ENCODE results near the gene SERPINE1. TPM values are rescaled to one million over a fixed set of nuclear protein-coding genes. Genes with fewer than 3 reads are reported as not detected.

Gene SERPINE1
- total RNA-seq, result 229 and 245 TPM in 2 replicates

DNA sequence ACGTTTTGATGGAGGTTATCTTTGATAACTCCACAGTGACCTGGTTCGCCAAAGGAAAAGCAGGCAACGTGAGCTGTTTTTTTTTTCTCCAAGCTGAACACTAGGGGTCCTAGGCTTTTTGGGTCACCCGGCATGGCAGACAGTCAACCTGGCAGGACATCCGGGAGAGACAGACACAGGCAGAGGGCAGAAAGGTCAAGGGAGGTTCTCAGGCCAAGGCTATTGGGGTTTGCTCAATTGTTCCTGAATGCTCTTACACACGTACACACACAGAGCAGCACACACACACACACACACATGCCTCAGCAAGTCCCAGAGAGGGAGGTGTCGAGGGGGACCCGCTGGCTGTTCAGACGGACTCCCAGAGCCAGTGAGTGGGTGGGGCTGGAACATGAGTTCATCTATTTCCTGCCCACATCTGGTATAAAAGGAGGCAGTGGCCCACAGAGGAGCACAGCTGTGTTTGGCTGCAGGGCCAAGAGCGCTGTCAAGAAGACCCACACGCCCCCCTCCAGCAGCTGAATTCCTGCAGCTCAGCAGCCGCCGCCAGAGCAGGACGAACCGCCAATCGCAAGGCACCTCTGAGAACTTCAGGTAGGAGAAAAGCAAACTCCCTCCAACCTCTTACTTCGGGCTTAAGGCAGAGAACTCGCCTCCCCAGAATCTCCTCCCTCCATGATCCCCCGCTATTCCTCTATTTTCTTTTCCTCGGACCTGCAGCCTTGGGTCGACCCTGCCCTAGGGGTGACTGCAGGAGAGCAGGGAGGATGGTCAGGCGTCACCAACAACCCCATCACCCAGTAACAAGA, at the start of gene SERPINE1:
Gene SERPINE1 (plus strand): TSS at position 454 of the 809 bp plus-strand sequence. CDS start 1,290 bp downstream, outside the sequence.
- Histone ChIP-seq H3K4me3 (ENCODE audit: low read depth, low read length) (peak within 1 kb of the TSS; percentile 52), H3K27me3 (ENCODE audit: control insufficient read depth, insufficient read depth, low read length) (no peaks in the 10 kb centered on the region), H3K36me3 (ENCODE audit: control insufficient read depth, insufficient read depth, low read length) (no peaks in the 10 kb centered on the region)
- peak; percentile 98 for DNase-seq (ENCODE audit: low read depth)
- TF ChIP-seq, protein P1, sequence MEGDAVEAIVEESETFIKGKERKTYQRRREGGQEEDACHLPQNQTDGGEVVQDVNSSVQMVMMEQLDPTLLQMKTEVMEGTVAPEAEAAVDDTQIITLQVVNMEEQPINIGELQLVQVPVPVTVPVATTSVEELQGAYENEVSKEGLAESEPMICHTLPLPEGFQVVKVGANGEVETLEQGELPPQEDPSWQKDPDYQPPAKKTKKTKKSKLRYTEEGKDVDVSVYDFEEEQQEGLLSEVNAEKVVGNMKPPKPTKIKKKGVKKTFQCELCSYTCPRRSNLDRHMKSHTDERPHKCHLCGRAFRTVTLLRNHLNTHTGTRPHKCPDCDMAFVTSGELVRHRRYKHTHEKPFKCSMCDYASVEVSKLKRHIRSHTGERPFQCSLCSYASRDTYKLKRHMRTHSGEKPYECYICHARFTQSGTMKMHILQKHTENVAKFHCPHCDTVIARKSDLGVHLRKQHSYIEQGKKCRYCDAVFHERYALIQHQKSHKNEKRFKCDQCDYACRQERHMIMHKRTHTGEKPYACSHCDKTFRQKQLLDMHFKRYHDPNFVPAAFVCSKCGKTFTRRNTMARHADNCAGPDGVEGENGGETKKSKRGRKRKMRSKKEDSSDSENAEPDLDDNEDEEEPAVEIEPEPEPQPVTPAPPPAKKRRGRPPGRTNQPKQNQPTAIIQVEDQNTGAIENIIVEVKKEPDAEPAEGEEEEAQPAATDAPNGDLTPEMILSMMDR (IDR thresholded peaks at IDR 0.05; ENCODE audit: insufficient read depth, low read length, poor library complexity, severe bottlenecking), result peak; percentile 31

- TF ChIP-seq, protein P1 (IDR thresholded peaks at IDR 0.05; ENCODE audit: insufficient read depth, low read length, poor library complexity, severe bottlenecking), result peak; percentile 96
- H3K27me3 ChIP-seq (ENCODE audit: control insufficient read depth, insufficient read depth, low read length), result no peaks in the 10 kb centered on the region
- H3K36me3 ChIP-seq (ENCODE audit: control insufficient read depth, insufficient read depth, low read length), result no peaks in the 10 kb centered on the region
- peak; percentile 73 for DNase-seq (ENCODE audit: low read depth)
- no peak overlapping the region for H3K4me3 ChIP-seq (ENCODE audit: low read depth, low read length)
Measured at GRCh38 chr7:101077303-101078086, 49.4 kb upstream of the SERPINE1 start.

GRCh38 chr7:101081432-101081831, 45.5 kb upstream of the SERPINE1 start:
- no peaks in the 10 kb centered on the region for H3K27me3 ChIP-seq (ENCODE audit: control insufficient read depth, insufficient read depth, low read length)
- no peaks in the 10 kb centered on the region for H3K36me3 ChIP-seq (ENCODE audit: control insufficient read depth, insufficient read depth, low read length)
- no peak overlapping the region for H3K4me3 ChIP-seq (ENCODE audit: low read depth, low read length)
- no peak for DNase-seq (ENCODE audit: low read depth)
- TF ChIP-seq, protein P1 (IDR thresholded peaks at IDR 0.05; ENCODE audit: insufficient read depth, low read length, poor library complexity, severe bottlenecking), result no peak

GRCh38 chr7:101084865-101085161, 42.1 kb upstream of the SERPINE1 start:
- H3K36me3 ChIP-seq (ENCODE audit: control insufficient read depth, insufficient read depth, low read length), result no peaks in the 10 kb centered on the region
- TF ChIP-seq, protein P1 (IDR thresholded peaks at IDR 0.05; ENCODE audit: insufficient read depth, low read length, poor library complexity, severe bottlenecking), result no peak
- H3K27me3 ChIP-seq (ENCODE audit: control insufficient read depth, insufficient read depth, low read length), result no peaks in the 10 kb centered on the region
- DNase-seq (ENCODE audit: low read depth), result no peak
- peak overlapping the region; percentile 63 for H3K4me3 ChIP-seq (ENCODE audit: low read depth, low read length)

DNA sequence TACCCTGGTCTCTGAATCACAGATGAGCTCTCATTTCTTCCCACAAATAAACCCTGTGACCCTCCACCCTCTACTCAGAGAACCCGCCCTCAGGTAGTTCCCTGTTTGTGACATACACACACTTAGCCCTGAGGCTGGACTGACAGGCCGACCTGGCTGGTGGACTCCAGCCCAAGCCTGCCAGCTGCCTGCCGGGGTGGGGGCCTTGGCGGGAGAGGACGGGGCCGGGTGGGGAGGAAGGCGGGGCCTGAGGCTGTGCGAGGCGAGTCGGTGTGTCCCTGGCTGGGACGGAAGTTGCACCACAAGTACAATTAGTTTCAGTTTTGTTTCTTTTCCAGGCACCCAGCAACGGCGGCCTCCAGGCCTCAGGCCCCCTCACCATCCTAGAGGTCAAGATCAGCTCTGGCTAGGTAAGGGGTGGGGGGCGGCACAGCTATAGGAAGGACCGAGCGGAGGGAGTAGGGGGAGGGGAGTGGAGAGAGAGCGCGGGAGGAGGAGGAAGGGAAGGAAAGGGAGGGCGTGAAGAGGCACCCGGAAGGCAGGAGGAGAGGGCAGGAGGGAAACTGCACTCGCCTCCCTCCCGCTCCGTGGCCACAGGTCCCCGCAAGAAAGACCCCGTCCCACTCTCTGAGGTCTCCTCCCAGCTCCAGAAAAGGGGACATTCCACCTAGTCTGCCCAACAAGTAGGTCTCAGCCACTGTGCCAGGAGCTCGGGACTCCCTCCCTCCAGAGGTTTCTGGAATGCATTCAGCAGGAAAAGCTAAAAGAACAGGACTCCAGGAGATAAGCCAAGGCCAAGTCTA, 41.5 kb upstream of the SERPINE1 start, which contains the start of gene TRIM56:
Gene TRIM56 (plus strand): TSS at position 320 of the 803 bp plus-strand sequence. CDS start 1,832 bp downstream, outside the sequence.
- H3K4me3 ChIP-seq (ENCODE audit: low read depth, low read length), result peak within 1 kb of the TSS; percentile 63
- no peak for DNase-seq (ENCODE audit: low read depth)
- H3K36me3 ChIP-seq (ENCODE audit: control insufficient read depth, insufficient read depth, low read length), result no peaks in the 10 kb centered on the region
- H3K27me3 ChIP-seq (ENCODE audit: control insufficient read depth, insufficient read depth, low read length), result no peaks in the 10 kb centered on the region
- TF ChIP-seq, protein P1 (IDR thresholded peaks at IDR 0.05; ENCODE audit: insufficient read depth, low read length, poor library complexity, severe bottlenecking), result no peak

Measured in kidney epithelial cell (primary cell).